ENCODE data around the gene DOLPP1. TPM values are rescaled to one million over a fixed set of nuclear protein-coding genes. Genes with fewer than 3 reads are reported as not detected.

The DOLPP1 gene
- polyA plus RNA-seq, 1 donor from 2014 or later: 31.5 TPM

GRCh38 chr9:129095170-129095667 is 14.3 kb downstream of the DOLPP1 start:
- H3K36me3 ChIP-seq (ENCODE audit: insufficient read depth, low read length): no peaks in the 10 kb centered on the region

GRCh38 chr9:129095908-129096307 is 15.0 kb downstream of the DOLPP1 start:
- no peak for TF ChIP-seq MXI1 (conservative IDR thresholded peaks at IDR 0.05; ENCODE audit: poor library complexity, severe bottlenecking)
- TF ChIP-seq CTCF (IDR thresholded peaks at IDR 0.05; ENCODE audit: poor library complexity, severe bottlenecking): no peak
- TF ChIP-seq SMC3 (conservative IDR thresholded peaks at IDR 0.05; ENCODE audit: poor library complexity): no peak
- no peak for TF ChIP-seq EP300 (conservative IDR thresholded peaks at IDR 0.05; ENCODE audit: poor library complexity, severe bottlenecking)
- TF ChIP-seq EZH2 (IDR thresholded peaks at IDR 0.05; ENCODE audit: borderline replicate concordance, insufficient read depth, low read length, poor library complexity, severe bottlenecking): no peak
- TF ChIP-seq TAF1 (IDR thresholded peaks at IDR 0.05; ENCODE audit: low read depth): no peak
- TF ChIP-seq REST (IDR thresholded peaks at IDR 0.05; ENCODE audit: borderline replicate concordance): no peak
- TF ChIP-seq RAD21 (conservative IDR thresholded peaks at IDR 0.05): no peak
- H3K36me3 ChIP-seq (ENCODE audit: insufficient read depth, low read length): no peaks in the 10 kb centered on the region
- H3K4me2 ChIP-seq (ENCODE audit: low read length): no peak overlapping the region
- H3K27ac ChIP-seq (ENCODE audit: low read length): no peak overlapping the region
- H3K9me3 ChIP-seq (ENCODE audit: low read length): no peaks in the 10 kb centered on the region
- no peak overlapping the region for H3K4me3 ChIP-seq (ENCODE audit: low read length)
- H3K9ac ChIP-seq (ENCODE audit: low read length): no peak overlapping the region
- H4K20me1 ChIP-seq (ENCODE audit: insufficient read depth): no peaks in the 10 kb centered on the region
- H3K79me2 ChIP-seq (replicated peaks; ENCODE audit: insufficient read depth, low read length): no peaks in the 10 kb centered on the region
- no peaks in the 10 kb centered on the region for H3K9me2 ChIP-seq (ENCODE audit: insufficient read depth, low read length)
- H3F3A ChIP-seq (ENCODE audit: insufficient read depth, low read length, poor library complexity, severe bottlenecking): no peaks in the 10 kb centered on the region
- no peaks in the 10 kb centered on the region for H3K27me3 ChIP-seq (ENCODE audit: insufficient read depth, low read depth, low read length)
- H2AFZ ChIP-seq (ENCODE audit: low read depth, low read length): no peak overlapping the region

More at GRCh38 chr9:129095170-129095667, 14.3 kb downstream of the DOLPP1 start:
- Histone ChIP-seq H3K27me3 (ENCODE audit: insufficient read depth, low read depth, low read length) (no peaks in the 10 kb centered on the region), H3K9me3 (ENCODE audit: low read length) (no peaks in the 10 kb centered on the region), H3K9ac (ENCODE audit: low read length) (no peak overlapping the region), H3K9me2 (ENCODE audit: insufficient read depth, low read length) (no peaks in the 10 kb centered on the region), H4K20me1 (ENCODE audit: insufficient read depth) (no peaks in the 10 kb centered on the region), H3K27ac (ENCODE audit: low read length) (no peak overlapping the region), H3K79me2 (replicated peaks; ENCODE audit: insufficient read depth, low read length) (no peaks in the 10 kb centered on the region), H2AFZ (ENCODE audit: low read depth, low read length) (no peak overlapping the region), H3K4me2 (ENCODE audit: low read length) (no peak overlapping the region), H3F3A (ENCODE audit: insufficient read depth, low read length, poor library complexity, severe bottlenecking) (no peaks in the 10 kb centered on the region), H3K4me3 (ENCODE audit: low read length) (no peak overlapping the region)
- TF ChIP-seq MXI1 (conservative IDR thresholded peaks at IDR 0.05; ENCODE audit: poor library complexity, severe bottlenecking) (no peak), TAF1 (IDR thresholded peaks at IDR 0.05; ENCODE audit: low read depth) (no peak), EZH2 (IDR thresholded peaks at IDR 0.05; ENCODE audit: borderline replicate concordance, insufficient read depth, low read length, poor library complexity, severe bottlenecking) (no peak), POLR2AphosphoS5 (IDR thresholded peaks at IDR 0.05) (no peak), EP300 (conservative IDR thresholded peaks at IDR 0.05; ENCODE audit: poor library complexity, severe bottlenecking) (no peak), REST (IDR thresholded peaks at IDR 0.05; ENCODE audit: borderline replicate concordance) (no peak), RAD21 (conservative IDR thresholded peaks at IDR 0.05) (no peak), SMC3 (conservative IDR thresholded peaks at IDR 0.05; ENCODE audit: poor library complexity) (no peak)
